Gastroesophageal sphincter (tissue), 3 donors: ENCODE measurements around the gene KCTD16.

Source experiments
- CTCF ChIP-seq, 4 experiments: fragments of 200-600 bp in 2 of 4; fragments of 450-650 bp in 2 of 4; sonication (generic) in 1 of 4; IDR thresholded peaks; one replicate each; pipeline ENCODE4 v1.5.1; 2017 to 2019; ENCODE audit warnings: antibody characterized with exemption in 4 of 4, mild to moderate bottlenecking in 2 of 4, moderate library complexity in 2 of 4
- POLR2A ChIP-seq, 2 donors: fragments of 450-650 bp; IDR thresholded peaks; one replicate each; pipeline ENCODE4 v1.6.1; 2017; ENCODE audit warnings: antibody characterized with exemption in 2 of 2, mild to moderate bottlenecking in 2 of 2, moderate library complexity in 1 of 2

- TF ChIP-seq CTCF (IDR thresholded peaks at IDR 0.05) (no peak), POLR2A (IDR thresholded peaks at IDR 0.05) (no peak)
These were observed 6.9 kb downstream of the KCTD16 start for GRCh38 chr5:144177548-144177947.
